Measurements from ENCODE around the gene ANKRD44. TPM values are rescaled to one million over a fixed set of nuclear protein-coding genes. Genes with fewer than 3 reads are reported as not detected.

Gene ANKRD44
- total RNA-seq, 1 donor from 2014 or later = 4.3 TPM

DNA sequence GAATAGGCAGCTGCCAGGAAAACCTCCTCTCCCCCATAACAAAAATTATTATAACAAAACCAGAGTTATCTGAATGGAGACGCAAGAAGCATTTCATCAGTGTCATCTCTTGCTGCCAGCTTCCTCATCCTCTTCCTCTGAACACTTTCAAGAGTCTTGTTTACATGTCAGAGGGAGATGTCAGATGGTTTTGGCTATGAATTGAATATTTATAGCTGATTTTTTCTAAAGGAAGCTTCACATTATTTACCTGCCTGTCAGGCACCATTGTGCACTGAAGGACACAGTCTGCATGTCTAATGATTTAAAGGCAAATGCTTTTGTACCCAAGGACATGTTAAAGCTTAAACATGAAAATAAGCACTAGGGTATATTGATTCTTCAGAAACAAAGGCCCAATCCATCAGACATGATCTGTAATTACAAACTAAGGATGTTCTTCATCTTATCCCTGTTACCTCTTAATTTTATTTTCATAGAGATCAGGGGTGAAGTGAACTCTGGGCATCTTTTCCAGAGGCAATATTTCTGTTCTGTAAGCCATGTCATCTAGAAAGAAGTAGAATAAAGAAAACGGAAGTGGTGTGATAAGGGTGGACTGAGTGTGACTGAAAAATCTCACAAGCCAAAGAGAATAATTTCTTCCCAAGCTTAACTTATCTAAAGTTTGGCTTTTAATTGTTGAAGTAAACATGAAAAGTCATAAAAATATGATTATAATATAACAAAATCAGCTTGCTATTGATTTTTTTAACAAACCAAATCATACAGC is 168.7 kb downstream of the ANKRD44 start:
- H3K27me3 ChIP-seq (ENCODE audit: control insufficient read depth, insufficient read depth, low read length) = no peaks in the 10 kb centered on the region
- H3K36me3 ChIP-seq (ENCODE audit: control insufficient read depth, insufficient read depth, low read length) = no peaks in the 10 kb centered on the region
- no peak overlapping the region for H3K4me3 ChIP-seq (ENCODE audit: low read depth, low read length)
- DNase-seq (ENCODE audit: low read depth) = no peak
- TF ChIP-seq, protein P1, sequence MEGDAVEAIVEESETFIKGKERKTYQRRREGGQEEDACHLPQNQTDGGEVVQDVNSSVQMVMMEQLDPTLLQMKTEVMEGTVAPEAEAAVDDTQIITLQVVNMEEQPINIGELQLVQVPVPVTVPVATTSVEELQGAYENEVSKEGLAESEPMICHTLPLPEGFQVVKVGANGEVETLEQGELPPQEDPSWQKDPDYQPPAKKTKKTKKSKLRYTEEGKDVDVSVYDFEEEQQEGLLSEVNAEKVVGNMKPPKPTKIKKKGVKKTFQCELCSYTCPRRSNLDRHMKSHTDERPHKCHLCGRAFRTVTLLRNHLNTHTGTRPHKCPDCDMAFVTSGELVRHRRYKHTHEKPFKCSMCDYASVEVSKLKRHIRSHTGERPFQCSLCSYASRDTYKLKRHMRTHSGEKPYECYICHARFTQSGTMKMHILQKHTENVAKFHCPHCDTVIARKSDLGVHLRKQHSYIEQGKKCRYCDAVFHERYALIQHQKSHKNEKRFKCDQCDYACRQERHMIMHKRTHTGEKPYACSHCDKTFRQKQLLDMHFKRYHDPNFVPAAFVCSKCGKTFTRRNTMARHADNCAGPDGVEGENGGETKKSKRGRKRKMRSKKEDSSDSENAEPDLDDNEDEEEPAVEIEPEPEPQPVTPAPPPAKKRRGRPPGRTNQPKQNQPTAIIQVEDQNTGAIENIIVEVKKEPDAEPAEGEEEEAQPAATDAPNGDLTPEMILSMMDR (IDR thresholded peaks at IDR 0.05; ENCODE audit: insufficient read depth, low read length, poor library complexity, severe bottlenecking) = no peak

DNA sequence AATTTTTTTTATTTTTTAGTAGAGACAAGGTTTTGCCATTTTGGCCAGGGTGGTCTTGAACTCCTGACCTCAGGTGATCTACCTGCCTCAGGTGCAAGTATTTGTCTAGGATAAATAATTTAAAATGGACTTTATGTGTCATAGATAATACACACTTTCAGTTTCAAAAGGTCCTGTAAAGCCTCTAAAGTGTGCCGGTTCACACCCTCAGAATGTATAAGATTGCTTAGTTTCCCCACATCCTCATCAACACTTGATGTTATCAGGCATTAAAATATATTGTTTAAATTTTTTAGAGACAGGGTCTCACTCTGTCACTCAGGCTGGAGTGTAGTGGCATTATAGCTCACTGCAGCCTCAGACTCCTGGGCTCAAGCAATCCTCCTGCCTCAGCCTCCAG is 170.5 kb downstream of the ANKRD44 start:
- no peak for DNase-seq (ENCODE audit: low read depth)
- no peaks in the 10 kb centered on the region for H3K36me3 ChIP-seq (ENCODE audit: control insufficient read depth, insufficient read depth, low read length)
- TF ChIP-seq, protein P1 (IDR thresholded peaks at IDR 0.05; ENCODE audit: insufficient read depth, low read length, poor library complexity, severe bottlenecking) = no peak
- no peak overlapping the region for H3K4me3 ChIP-seq (ENCODE audit: low read depth, low read length)
- no peaks in the 10 kb centered on the region for H3K27me3 ChIP-seq (ENCODE audit: control insufficient read depth, insufficient read depth, low read length)

- Histone ChIP-seq H3K4me3 (ENCODE audit: low read depth, low read length) (no peak overlapping the region), H3K27me3 (ENCODE audit: control insufficient read depth, insufficient read depth, low read length) (no peaks in the 10 kb centered on the region), H3K36me3 (ENCODE audit: control insufficient read depth, insufficient read depth, low read length) (no peaks in the 10 kb centered on the region)
- TF ChIP-seq, protein P1 (IDR thresholded peaks at IDR 0.05; ENCODE audit: insufficient read depth, low read length, poor library complexity, severe bottlenecking) = no peak
- DNase-seq (ENCODE audit: low read depth) = no peak
Observed at GRCh38 chr2:197138506-197138905, 172.1 kb downstream of the ANKRD44 start.

DNA sequence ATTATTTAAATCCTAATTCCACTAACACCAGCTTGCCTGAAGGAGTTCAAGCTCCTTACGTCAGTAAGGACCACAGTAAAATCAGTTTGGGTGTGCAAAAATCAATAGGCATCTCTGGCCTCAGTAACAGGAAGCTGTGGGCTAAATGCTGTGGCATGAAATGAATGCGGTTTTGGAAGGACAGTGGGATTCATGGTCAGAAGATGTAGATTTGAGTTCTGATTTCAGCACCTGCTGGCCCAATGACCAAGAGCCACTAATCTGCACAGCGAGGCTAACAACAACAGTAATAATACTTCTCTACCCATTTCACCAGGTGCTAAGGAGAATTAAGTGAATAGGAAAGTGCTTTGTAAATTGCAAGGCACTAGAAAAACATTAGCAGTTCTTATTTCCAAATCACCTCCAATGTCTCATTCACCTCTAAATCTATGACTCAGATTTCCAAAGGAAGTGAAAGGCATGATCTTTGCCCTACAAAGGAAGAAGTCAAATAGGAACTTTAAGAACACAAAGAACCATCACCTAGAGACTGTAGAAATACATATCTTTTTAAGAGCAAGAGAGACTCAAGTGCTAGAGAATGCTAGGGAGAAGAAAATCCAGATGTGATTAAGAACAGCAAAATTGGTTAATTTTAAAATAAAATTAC is 172.6 kb downstream of the ANKRD44 start:
- no peak for DNase-seq (ENCODE audit: low read depth)
- TF ChIP-seq, protein P1 (IDR thresholded peaks at IDR 0.05; ENCODE audit: insufficient read depth, low read length, poor library complexity, severe bottlenecking) = no peak
- H3K27me3 ChIP-seq (ENCODE audit: control insufficient read depth, insufficient read depth, low read length) = no peaks in the 10 kb centered on the region

DNA sequence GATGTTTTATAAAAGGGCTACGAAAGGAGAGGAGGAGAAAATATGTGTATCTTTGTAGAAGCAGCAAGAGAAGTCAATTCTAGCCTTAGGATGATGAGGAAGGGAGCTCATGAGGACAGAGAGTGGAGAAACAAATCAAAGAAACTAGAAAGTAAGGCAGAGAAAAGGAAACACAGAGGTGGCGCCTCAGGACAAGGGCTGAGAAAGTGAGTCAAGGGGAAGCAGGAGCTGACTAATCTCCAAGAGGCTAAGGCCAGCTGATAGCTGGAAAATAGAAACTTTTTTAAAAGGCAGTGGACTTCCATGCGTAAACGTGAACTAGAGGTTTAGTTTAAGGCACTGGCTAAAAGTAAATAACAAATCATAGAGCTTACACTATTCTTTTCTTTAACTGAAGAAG is 173.3 kb downstream of the ANKRD44 start:
- Histone ChIP-seq H3K4me3 (ENCODE audit: low read depth, low read length) (no peak overlapping the region), H3K27me3 (ENCODE audit: control insufficient read depth, insufficient read depth, low read length) (no peaks in the 10 kb centered on the region), H3K36me3 (ENCODE audit: control insufficient read depth, insufficient read depth, low read length) (no peaks in the 10 kb centered on the region)
- TF ChIP-seq, protein P1 (IDR thresholded peaks at IDR 0.05; ENCODE audit: insufficient read depth, low read length, poor library complexity, severe bottlenecking) = no peak
- no peak for DNase-seq (ENCODE audit: low read depth)

More for the DNA sequence above, 172.6 kb downstream of the ANKRD44 start:
- Histone ChIP-seq H3K4me3 (ENCODE audit: low read depth, low read length) (no peak overlapping the region), H3K36me3 (ENCODE audit: control insufficient read depth, insufficient read depth, low read length) (no peaks in the 10 kb centered on the region)

Data from kidney epithelial cell (primary cell).